Panc1 (cell line): Measurements from ENCODE around the gene FOXK2. TPM values are rescaled to one million over a fixed set of nuclear protein-coding genes. Genes with fewer than 3 reads are reported as not detected.

Experiments used
- ATAC-seq: fragments of 200-7000 bp; cut with Tn5 transposase; 2 replicates; pipeline ENCODE4 v1.9.1; 2020; ENCODE audit warnings: mild to moderate bottlenecking, moderate library complexity
- BruUV-seq: library from RNA; stranded (reverse); fragments of 400-500 nt; replicated peaks from 2 replicates; lab custom pipeline; 2021; lab: Mats Ljungman, UMichigan
- CTCF ChIA-PET: fragments of 300-600 bp; sonication (Branson Sonifier 250); formaldehyde crosslinking; loops from one replicate; lab custom pipeline; 2022; ENCODE audit warnings: antibody characterized with exemption; lab: Charles Lee
- POLR2A ChIA-PET: fragments of 300-600 bp; sonication (Branson Sonifier 250); formaldehyde crosslinking; loops from one replicate; lab custom pipeline; 2022; ENCODE audit warnings: antibody characterized with exemption; lab: Charles Lee
- DNase-seq: peaks from one replicate; pipeline ENCODE4 v3.0.0-alpha.2; 2010; ENCODE audit warnings: low read depth, low spot score
- H3K27ac ChIP-seq: 2 replicates; pipeline ENCODE4 v1.5.1; 2011; ENCODE audit warnings: mild to moderate bottlenecking, low read length, inconsistent platforms
- H3K27me3 ChIP-seq: fragments of 200-500 bp; sonication (Bioruptor generic); 2 replicates; pipeline ENCODE4 v1.6.0; 2014; ENCODE audit warnings: low read length, inconsistent platforms; ENCODE audit not compliant: control insufficient read depth, insufficient read depth
- H3K36me3 ChIP-seq: fragments of 200-500 bp; sonication (Bioruptor generic); 2 replicates; pipeline ENCODE4 v1.5.1; 2014; ENCODE audit warnings: inconsistent platforms, mild to moderate bottlenecking, low read length, moderate library complexity; ENCODE audit not compliant: control insufficient read depth, insufficient read depth
- H3K4me1 ChIP-seq: 2 replicates; pipeline ENCODE4 v1.5.1; 2011; ENCODE audit warnings: inconsistent platforms, mild to moderate bottlenecking, low read length, moderate library complexity; ENCODE audit not compliant: control insufficient read depth, insufficient read depth
- H3K4me3 ChIP-seq, 2 experiments: 2 replicates each; pipeline ENCODE4 v1.5.1; 2011 to 2012; ENCODE audit warnings: low read depth in 2 of 2, low read length in 2 of 2, mild to moderate bottlenecking in 2 of 2, inconsistent platforms in 1 of 2, moderate library complexity in 1 of 2
- H3K9me3 ChIP-seq: fragments of 200-500 bp; sonication (Bioruptor generic); 2 replicates; pipeline ENCODE4 v1.5.1; 2014; ENCODE audit warnings: low read depth, mild to moderate bottlenecking, inconsistent platforms, low read length, moderate library complexity; ENCODE audit not compliant: control insufficient read depth, insufficient read depth
- POLR2AphosphoS5 ChIP-seq: IDR thresholded peaks from 2 replicates; pipeline ENCODE4 v1.6.1; 2012; ENCODE audit warnings: mild to moderate bottlenecking, low read depth, low read length, moderate library complexity
- SIN3A ChIP-seq: IDR thresholded peaks from 2 replicates; pipeline ENCODE4 v1.6.1; 2012; ENCODE audit warnings: low read depth, mild to moderate bottlenecking, low read length, moderate library complexity, borderline replicate concordance; ENCODE audit not compliant: insufficient read depth
- TCF7L2 ChIP-seq: IDR thresholded peaks from 2 replicates; pipeline ENCODE4 v1.6.1; 2011; ENCODE audit warnings: mild to moderate bottlenecking, low read depth, low read length, inconsistent platforms
- in situ Hi-C: cut with HindIII; loops from 2 replicates; pipeline ENCODE4 v1.10.0; 2016; ENCODE audit warnings: low sequenced_read_pairs, low pct_unique_long_range_greater_than_20kb
- intact Hi-C: fragments of 100-400 bp; cut with micrococcal nuclease; formaldehyde crosslinking; loops from one replicate; pipeline ENCODE4 v1.10.0; 2022; ENCODE audit not compliant: unreplicated experiment
- total RNA-seq: library from RNA; stranded (reverse); gene quantifications from one replicate; pipeline ENCODE4 v1.2.1, GENCODE V29; 2021; ENCODE audit not compliant: unreplicated experiment
- TF ChIP-seq, protein P1 (sequence below): fragments of 450-650 bp; IDR thresholded peaks from 2 replicates; pipeline ENCODE4 v1.5.1; 2017; ENCODE audit warnings: mild to moderate bottlenecking
- TF ChIP-seq, protein P2 (sequence below), 2 experiments: IDR thresholded peaks; 2 replicates each; pipeline ENCODE4 v1.6.1; 2011 to 2012; ENCODE audit warnings: low read depth in 2 of 2, control low read depth in 1 of 2, low read length in 1 of 2, mild to moderate bottlenecking in 1 of 2, moderate library complexity in 1 of 2; ENCODE audit not compliant: insufficient read depth in 1 of 2

FOXK2 gene
- total RNA-seq, 1 experiment from 2014 or later = 143 TPM

DNA sequence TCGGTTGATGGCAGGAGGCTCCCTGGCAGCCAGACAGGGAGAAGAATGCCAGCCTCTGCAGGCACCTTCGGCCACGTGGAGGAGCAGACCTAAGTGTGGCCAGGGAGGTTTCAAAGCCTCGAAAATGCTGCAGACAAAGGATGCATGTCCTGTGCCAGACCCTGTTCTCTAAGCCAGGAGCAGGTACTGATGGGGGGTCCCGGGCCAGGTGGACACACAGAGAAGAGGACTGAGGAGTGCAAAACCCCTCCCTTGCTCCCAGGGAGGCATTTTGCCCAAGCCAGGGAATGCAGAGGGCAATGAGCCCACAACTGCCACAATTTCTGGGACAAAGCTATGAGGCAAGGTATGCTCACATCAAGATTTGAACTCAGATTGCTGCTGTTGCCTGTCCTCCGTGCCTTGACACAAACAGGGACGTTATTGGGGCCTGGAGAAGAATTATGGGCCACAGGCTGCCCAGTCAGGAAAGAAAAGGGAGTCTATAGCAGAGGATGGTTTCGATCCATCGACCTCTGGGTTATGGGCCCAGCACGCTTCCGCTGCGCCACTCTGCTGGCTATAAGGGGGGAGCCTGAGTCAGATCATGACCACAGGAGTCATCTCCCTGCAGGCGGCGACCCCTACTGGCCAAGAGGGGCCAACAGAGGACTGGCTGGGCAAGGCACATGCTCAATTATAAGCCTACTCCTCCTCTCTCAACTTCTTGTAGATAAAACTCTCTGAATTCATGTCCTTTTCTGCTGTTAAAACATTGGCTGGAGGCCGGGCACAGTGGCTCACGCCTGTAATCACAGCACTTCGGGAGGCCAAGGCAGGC, 25.1 kb upstream of the FOXK2 start:
- Histone ChIP-seq H3K4me1 (peaks cover 32% of the 10 kb centered on the region), H3K27me3 (no peaks in the 10 kb centered on the region), H3K36me3 (no peaks in the 10 kb centered on the region), H3K27ac (peak overlapping the region; percentile 82), H3K4me3 (peak overlapping the region; percentile 30 to 60), H3K9me3 (no peaks in the 10 kb centered on the region)
- 0 out of 2 replicates have a peak, but pooled peaks have one; percentile 69 for TF ChIP-seq SIN3A
- TF ChIP-seq TCF7L2 = peak; percentile 56; the same call in 1 of the 2 replicates
- peak; percentile 77 for TF ChIP-seq POLR2AphosphoS5
- TF ChIP-seq, protein P1, sequence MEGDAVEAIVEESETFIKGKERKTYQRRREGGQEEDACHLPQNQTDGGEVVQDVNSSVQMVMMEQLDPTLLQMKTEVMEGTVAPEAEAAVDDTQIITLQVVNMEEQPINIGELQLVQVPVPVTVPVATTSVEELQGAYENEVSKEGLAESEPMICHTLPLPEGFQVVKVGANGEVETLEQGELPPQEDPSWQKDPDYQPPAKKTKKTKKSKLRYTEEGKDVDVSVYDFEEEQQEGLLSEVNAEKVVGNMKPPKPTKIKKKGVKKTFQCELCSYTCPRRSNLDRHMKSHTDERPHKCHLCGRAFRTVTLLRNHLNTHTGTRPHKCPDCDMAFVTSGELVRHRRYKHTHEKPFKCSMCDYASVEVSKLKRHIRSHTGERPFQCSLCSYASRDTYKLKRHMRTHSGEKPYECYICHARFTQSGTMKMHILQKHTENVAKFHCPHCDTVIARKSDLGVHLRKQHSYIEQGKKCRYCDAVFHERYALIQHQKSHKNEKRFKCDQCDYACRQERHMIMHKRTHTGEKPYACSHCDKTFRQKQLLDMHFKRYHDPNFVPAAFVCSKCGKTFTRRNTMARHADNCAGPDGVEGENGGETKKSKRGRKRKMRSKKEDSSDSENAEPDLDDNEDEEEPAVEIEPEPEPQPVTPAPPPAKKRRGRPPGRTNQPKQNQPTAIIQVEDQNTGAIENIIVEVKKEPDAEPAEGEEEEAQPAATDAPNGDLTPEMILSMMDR = peak; percentile 98
- TF ChIP-seq, protein P2, sequence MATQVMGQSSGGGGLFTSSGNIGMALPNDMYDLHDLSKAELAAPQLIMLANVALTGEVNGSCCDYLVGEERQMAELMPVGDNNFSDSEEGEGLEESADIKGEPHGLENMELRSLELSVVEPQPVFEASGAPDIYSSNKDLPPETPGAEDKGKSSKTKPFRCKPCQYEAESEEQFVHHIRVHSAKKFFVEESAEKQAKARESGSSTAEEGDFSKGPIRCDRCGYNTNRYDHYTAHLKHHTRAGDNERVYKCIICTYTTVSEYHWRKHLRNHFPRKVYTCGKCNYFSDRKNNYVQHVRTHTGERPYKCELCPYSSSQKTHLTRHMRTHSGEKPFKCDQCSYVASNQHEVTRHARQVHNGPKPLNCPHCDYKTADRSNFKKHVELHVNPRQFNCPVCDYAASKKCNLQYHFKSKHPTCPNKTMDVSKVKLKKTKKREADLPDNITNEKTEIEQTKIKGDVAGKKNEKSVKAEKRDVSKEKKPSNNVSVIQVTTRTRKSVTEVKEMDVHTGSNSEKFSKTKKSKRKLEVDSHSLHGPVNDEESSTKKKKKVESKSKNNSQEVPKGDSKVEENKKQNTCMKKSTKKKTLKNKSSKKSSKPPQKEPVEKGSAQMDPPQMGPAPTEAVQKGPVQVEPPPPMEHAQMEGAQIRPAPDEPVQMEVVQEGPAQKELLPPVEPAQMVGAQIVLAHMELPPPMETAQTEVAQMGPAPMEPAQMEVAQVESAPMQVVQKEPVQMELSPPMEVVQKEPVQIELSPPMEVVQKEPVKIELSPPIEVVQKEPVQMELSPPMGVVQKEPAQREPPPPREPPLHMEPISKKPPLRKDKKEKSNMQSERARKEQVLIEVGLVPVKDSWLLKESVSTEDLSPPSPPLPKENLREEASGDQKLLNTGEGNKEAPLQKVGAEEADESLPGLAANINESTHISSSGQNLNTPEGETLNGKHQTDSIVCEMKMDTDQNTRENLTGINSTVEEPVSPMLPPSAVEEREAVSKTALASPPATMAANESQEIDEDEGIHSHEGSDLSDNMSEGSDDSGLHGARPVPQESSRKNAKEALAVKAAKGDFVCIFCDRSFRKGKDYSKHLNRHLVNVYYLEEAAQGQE (IDR thresholded peaks at IDR 0.05; ENCODE audit: insufficient read depth in 1 of 2, low read depth in 2 of 2, low read length in 1 of 2) = no peak; a peak in 1 of 4 replicates
- BruUV-seq = TSS peak; percentile 100
- DNase-seq (peak; percentile 97), ATAC-seq (peak; percentile 91)
- in situ Hi-C loops (no loop called here), intact Hi-C loops (no loop called here)
- POLR2A ChIA-PET = interaction anchor here (0.6 to 0.7 kb wide), 2 partner anchors 25 to 303 kb away, joined by 4 to 5 read pairs; no protein-coding TSS in a partner anchor
- CTCF ChIA-PET = interaction anchor here (0.6 to 1.5 kb wide), 6 partner anchors 12 to 60 kb away, joined by 3 to 10 read pairs (median 4); no protein-coding TSS in a partner anchor

DNA sequence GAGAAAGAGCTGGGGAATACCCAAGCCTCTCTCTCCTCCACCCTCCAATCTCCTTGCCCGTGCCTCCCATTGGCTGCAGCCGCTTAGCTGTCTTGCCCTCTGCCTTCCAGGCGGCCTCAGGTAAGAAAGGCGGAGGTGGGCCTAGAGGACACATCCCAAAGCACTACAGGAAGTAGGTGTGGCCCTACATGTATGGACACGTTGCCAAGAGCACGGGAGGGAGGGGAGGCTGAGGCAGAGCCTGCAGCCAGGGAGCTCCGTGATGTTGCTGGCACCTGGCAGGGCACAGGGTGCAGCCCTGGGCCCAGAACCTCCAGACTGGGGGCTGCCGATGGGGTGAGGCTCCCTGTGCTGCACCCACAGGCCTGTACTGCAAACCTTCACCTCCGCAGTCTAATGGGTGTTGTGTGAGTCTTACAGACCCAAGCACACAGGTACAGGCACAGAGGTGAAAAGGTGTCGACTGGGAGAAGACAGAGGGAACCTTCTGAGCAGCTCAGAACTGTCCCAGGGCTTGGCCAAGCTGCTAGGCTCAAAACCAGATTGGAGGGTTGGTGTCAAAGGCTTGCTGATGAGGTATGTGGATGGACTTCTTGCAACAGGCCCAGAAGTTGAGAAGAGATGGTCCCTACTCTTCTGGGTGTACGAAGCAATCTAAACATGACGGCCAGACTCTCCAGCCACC, 23.5 kb upstream of the FOXK2 start:
- Histone ChIP-seq H3K27ac (peak overlapping the region; percentile 74), H3K4me1 (peaks cover 32% of the 10 kb centered on the region), H3K9me3 (no peaks in the 10 kb centered on the region), H3K4me3 (no peak overlapping the region; a peak in 1 of 4 replicates), H3K27me3 (no peaks in the 10 kb centered on the region), H3K36me3 (no peaks in the 10 kb centered on the region)
- POLR2A ChIA-PET = interaction anchor here (0.6 kb wide), 1 partner anchor 214 kb away, joined by 13 read pairs; no protein-coding TSS in a partner anchor
- TF ChIP-seq, protein P2 (IDR thresholded peaks at IDR 0.05; ENCODE audit: insufficient read depth in 1 of 2, low read depth in 2 of 2, low read length in 1 of 2) = no peak
- TF ChIP-seq, protein P1 = no peak
- TF ChIP-seq POLR2AphosphoS5 (no peak), TCF7L2 (no peak), SIN3A (no peak)
- no peak for ATAC-seq
- no peak for DNase-seq
- intact Hi-C loops (no loop called here), in situ Hi-C loops (no loop called here)
- CTCF ChIA-PET = no interaction called here
- no TSS peak for BruUV-seq
